GM19452 (cell line): ENCODE results near the gene TMEM218.

Experiments
- ATAC-seq: cut with Tn5 transposase; IDR thresholded peaks from one replicate; pipeline ENCODE4 v1.9.1; 2021; ENCODE audit not compliant: unreplicated experiment

Gene TMEM218

GRCh38 chr11:125132071-125132470 is 20.6 kb upstream of the TMEM218 start:
- no peak for ATAC-seq

- ATAC-seq, result no peak
Measured at GRCh38 chr11:125129316-125129993, 18.0 kb upstream of the TMEM218 start.

- ATAC-seq, result no peak
Measured at GRCh38 chr11:125128450-125128849, 17.0 kb upstream of the TMEM218 start.

GRCh38 chr11:125124618-125124992 is 13.2 kb upstream of the TMEM218 start:
- ATAC-seq, result no peak

- ATAC-seq, result peak; percentile 88
Measured at GRCh38 chr11:125123947-125124617, 12.7 kb upstream of the TMEM218 start.

- no peak for ATAC-seq
Measured at GRCh38 chr11:125123194-125123946, 11.9 kb upstream of the TMEM218 start.

GRCh38 chr11:125117429-125117828 is 6.0 kb upstream of the TMEM218 start:
- ATAC-seq, result no peak

GRCh38 chr11:125114518-125114917 is 3.1 kb upstream of the TMEM218 start:
- ATAC-seq, result no peak

GRCh38 chr11:125112208-125112604 is 780 bp upstream of the TMEM218 start:
- ATAC-seq, result no peak

GRCh38 chr11:125111001-125111342 is 454 bp downstream of the TMEM218 start:
- no peak for ATAC-seq

- no peak for ATAC-seq
Measured at GRCh38 chr11:125110506-125110905, 920 bp downstream of the TMEM218 start.

- no peak for ATAC-seq
Measured at GRCh38 chr11:125108469-125108868, 3.0 kb downstream of the TMEM218 start.

- ATAC-seq, result no peak
Measured at GRCh38 chr11:125105926-125106325, 5.5 kb downstream of the TMEM218 start.

- ATAC-seq, result no peak
Measured at GRCh38 chr11:125102510-125102909, 8.9 kb downstream of the TMEM218 start.

- no peak for ATAC-seq
Measured at GRCh38 chr11:125102025-125102424, 9.4 kb downstream of the TMEM218 start.

- no peak for ATAC-seq
Measured at GRCh38 chr11:125101596-125101995, 9.8 kb downstream of the TMEM218 start.

- no peak for ATAC-seq
Measured at GRCh38 chr11:125100136-125100535, 11.3 kb downstream of the TMEM218 start.

GRCh38 chr11:125094731-125095130 is 16.7 kb downstream of the TMEM218 start:
- ATAC-seq, result no peak

GRCh38 chr11:125093502-125093901 is 17.9 kb downstream of the TMEM218 start:
- no peak for ATAC-seq

- no peak for ATAC-seq
Measured at GRCh38 chr11:125092669-125093068, 18.8 kb downstream of the TMEM218 start.

- no peak for ATAC-seq
Measured at GRCh38 chr11:125091877-125092664, 19.4 kb downstream of the TMEM218 start.
